Measurements from ENCODE around the gene LDB1. TPM values are rescaled to one million over a fixed set of nuclear protein-coding genes. Genes with fewer than 3 reads are reported as not detected.

LDB1 gene
- total and polyA plus RNA-seq, 10 of the 15 experiments (the other 5 are each of a cell fraction or from before 2014, with no cell fraction given): 1.7 to 71.5 (median 36.9) TPM

DNA sequence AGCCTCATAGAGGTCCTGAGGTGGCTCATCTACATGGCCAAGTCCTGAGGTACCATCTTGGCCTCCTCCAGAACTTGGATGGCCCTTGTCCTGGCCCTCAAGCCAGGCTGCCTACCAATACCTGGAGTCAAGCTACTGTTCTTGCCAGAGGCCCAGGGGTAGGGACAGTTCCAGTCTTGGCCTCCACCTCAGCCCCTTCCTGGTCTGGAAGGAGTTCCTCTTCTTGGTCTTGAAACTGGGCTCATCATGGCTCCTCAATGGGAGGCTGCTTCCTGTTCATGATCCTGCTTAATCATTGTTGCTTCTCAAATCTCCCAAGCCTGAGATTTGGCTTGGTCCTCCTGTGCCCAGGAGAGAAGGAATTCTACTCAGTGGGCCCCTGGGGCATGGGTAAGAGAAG is 51.1 kb downstream of the LDB1 start:
- in situ Hi-C loops (cut with MboI) (no loop called here), intact Hi-C loops (cut with micrococcal nuclease; ENCODE audit: unreplicated experiment) (no loop called here)
- Histone ChIP-seq H3K27me3 (replicated peaks in 1 of 2; ENCODE audit: control insufficient read depth in 2 of 2, insufficient read depth in 2 of 2, low read length in 1 of 2) (no peaks in the 10 kb centered on the region), H2AFZ (ENCODE audit: control insufficient read depth, low read depth, low read length) (no peak overlapping the region), H3K9ac (ENCODE audit: control insufficient read depth, insufficient read depth, low read length) (no peak overlapping the region), H4K20me1 (ENCODE audit: control insufficient read depth, insufficient read depth) (no peaks in the 10 kb centered on the region), H3K4me2 (ENCODE audit: control insufficient read depth, insufficient read depth) (no peak overlapping the region), H3K27ac (ENCODE audit: control insufficient read depth, insufficient read depth) (no peak overlapping the region), H3K4me1 (ENCODE audit: control insufficient read depth, insufficient read depth, low read length) (peaks cover 7% of the 10 kb centered on the region), H3K4me3 (no peak overlapping the region), H3K9me3 (replicated peaks; ENCODE audit: control insufficient read depth, insufficient read depth, low read length) (no peaks in the 10 kb centered on the region), H3K79me2 (ENCODE audit: control insufficient read depth, insufficient read depth, low read length) (peaks cover 20% of the 10 kb centered on the region), H3K36me3 (ENCODE audit: control insufficient read depth in 2 of 2, insufficient read depth in 2 of 2, low read length in 1 of 2) (no peaks in the 10 kb centered on the region)
- RAD21 ChIA-PET (ENCODE audit: unreplicated experiment): interaction anchor here (0.5 to 7.7 kb wide), 5 partner anchors 31 to 228 kb away, joined by 3 to 82 read pairs (median 4); no protein-coding TSS in a partner anchor
- no TSS peak for BruUV-seq (replicated peaks)
- TF ChIP-seq ZNF24 (IDR thresholded peaks at IDR 0.05) (no peak), CBX5 (IDR thresholded peaks at IDR 0.05; ENCODE audit: low read depth) (no peak), SIX5 (IDR thresholded peaks at IDR 0.05; ENCODE audit: low read depth, low read length, severe bottlenecking) (no peak), HDAC6 (IDR thresholded peaks at IDR 0.05; ENCODE audit: unreplicated experiment) (no peak), RELB (IDR thresholded peaks at IDR 0.05; ENCODE audit: low read depth) (no peak), REST (IDR thresholded peaks at IDR 0.05; ENCODE audit: low read depth, low read length) (no peak), NFYB (IDR thresholded peaks at IDR 0.05; ENCODE audit: insufficient read depth, low read depth, low read length) (no peak)
- SMC1A ChIA-PET (ENCODE audit: uncharacterized antibody, unreplicated experiment): interaction anchor here (1.1 to 3.7 kb wide), 7 partner anchors 12 to 233 kb away, joined by 3 to 27 read pairs (median 4); partner anchors contain the start of gene ARMH3
- POLR2A ChIA-PET: interaction anchor here (0.6 to 0.7 kb wide), 2 partner anchors 249 to 253 kb away, joined by 3 read pairs; no protein-coding TSS in a partner anchor
- no peak for DNase-seq (ENCODE audit: low read depth, low spot score)
- FAIRE-seq: no peak
- CTCF ChIA-PET: interaction anchor here (0.5 to 12.2 kb wide), 9 partner anchors 12 to 605 kb away, joined by 3 to 159 read pairs (median 9); no protein-coding TSS in a partner anchor
- no peak for ATAC-seq

All from GM12878 (cell line).